ENCODE results near the gene RAB3D.

Gene RAB3D

GRCh38 chr19:11293433-11294389 is 45.7 kb downstream of the RAB3D start:
- DNase-seq, result peak; percentile 89

GRCh38 chr19:11291991-11292390 is 47.5 kb downstream of the RAB3D start:
- DNase-seq, result no peak

- DNase-seq, result no peak
Observed at GRCh38 chr19:11291415-11291814, 48.0 kb downstream of the RAB3D start.

GRCh38 chr19:11290256-11290655 is 49.2 kb downstream of the RAB3D start:
- no peak for DNase-seq

- no peak for DNase-seq
Observed at GRCh38 chr19:11288349-11288748, 51.1 kb downstream of the RAB3D start.

- no peak for DNase-seq
Observed at GRCh38 chr19:11286312-11286974, 53.0 kb downstream of the RAB3D start.

- DNase-seq, result no peak
Observed at GRCh38 chr19:11284515-11284914, 54.9 kb downstream of the RAB3D start.

- no peak for DNase-seq
Observed at GRCh38 chr19:11281356-11282049, 58.0 kb downstream of the RAB3D start.

GRCh38 chr19:11279505-11280236 is 59.8 kb downstream of the RAB3D start:
- DNase-seq, result no peak

GRCh38 chr19:11278670-11279069 is 60.8 kb downstream of the RAB3D start:
- DNase-seq, result no peak

GRCh38 chr19:11274533-11275086 is 64.8 kb downstream of the RAB3D start:
- no peak for DNase-seq

- no peak for DNase-seq
Observed at GRCh38 chr19:11273989-11274388, 65.5 kb downstream of the RAB3D start.

GRCh38 chr19:11273296-11273695 is 66.2 kb downstream of the RAB3D start:
- DNase-seq, result no peak

All from GOT3 (cell line).